GM18520 (cell line): Measurements from ENCODE around the gene USO1.
"Not testable (repeated sequence)": the region's sequence is repeated elsewhere in the genome, so short reads cannot be mapped to it uniquely, and the experiment has no call there.

Experiments
- ATAC-seq: cut with Tn5 transposase; IDR thresholded peaks from one replicate; pipeline ENCODE4 v1.9.1; 2021; ENCODE audit not compliant: unreplicated experiment

Gene USO1

GRCh38 chr4:75714704-75715103, 9.7 kb upstream of the USO1 start:
- ATAC-seq: no peak

GRCh38 chr4:75715105-75715799, 9.1 kb upstream of the USO1 start:
- no peak for ATAC-seq

GRCh38 chr4:75716054-75716453, 8.3 kb upstream of the USO1 start:
- ATAC-seq: not testable (repeated sequence)

- no peak for ATAC-seq
Observed at GRCh38 chr4:75717408-75717807, 7.0 kb upstream of the USO1 start.

- no peak for ATAC-seq
Observed at GRCh38 chr4:75718529-75718928, 5.8 kb upstream of the USO1 start.

- no peak for ATAC-seq
Observed at GRCh38 chr4:75722417-75722816, 2.0 kb upstream of the USO1 start.

- ATAC-seq: no peak
Observed at GRCh38 chr4:75723163-75724065, 963 bp upstream of the USO1 start.

GRCh38 chr4:75724867-75725724, 719 bp downstream of the USO1 start:
- ATAC-seq: peak; percentile 29

- ATAC-seq: not testable (repeated sequence)
Observed at GRCh38 chr4:75725942-75726538, 1.7 kb downstream of the USO1 start.

GRCh38 chr4:75726577-75726976, 2.2 kb downstream of the USO1 start:
- ATAC-seq: no peak

GRCh38 chr4:75727073-75727472, 2.7 kb downstream of the USO1 start:
- ATAC-seq: no peak

GRCh38 chr4:75729836-75730235, 5.5 kb downstream of the USO1 start:
- no peak for ATAC-seq

- no peak for ATAC-seq
Observed at GRCh38 chr4:75733369-75733768, 9.0 kb downstream of the USO1 start.

GRCh38 chr4:75735525-75735924, 11.1 kb downstream of the USO1 start:
- no peak for ATAC-seq

GRCh38 chr4:75736862-75737261, 12.5 kb downstream of the USO1 start:
- ATAC-seq: no peak

GRCh38 chr4:75737398-75737797, 13.0 kb downstream of the USO1 start:
- ATAC-seq: no peak

GRCh38 chr4:75741027-75741426, 16.6 kb downstream of the USO1 start:
- ATAC-seq: no peak

GRCh38 chr4:75742451-75742850, 18.1 kb downstream of the USO1 start:
- ATAC-seq: no peak

GRCh38 chr4:75745161-75745560, 20.8 kb downstream of the USO1 start:
- ATAC-seq: no peak

- ATAC-seq: no peak
Observed at GRCh38 chr4:75745721-75746199, 21.4 kb downstream of the USO1 start.

- no peak for ATAC-seq
Observed at GRCh38 chr4:75752637-75753036, 28.3 kb downstream of the USO1 start.
